GM18502 (cell line): ENCODE data around the gene HIPK2.
A peak's percentile ranks its signal among the peaks of the same experiment; 100 is the strongest.

Experiments used
- ATAC-seq: cut with Tn5 transposase; IDR thresholded peaks from one replicate; pipeline ENCODE4 v1.9.1; 2021; ENCODE audit warnings: mild to moderate bottlenecking; ENCODE audit not compliant: unreplicated experiment, poor library complexity

The HIPK2 gene

DNA sequence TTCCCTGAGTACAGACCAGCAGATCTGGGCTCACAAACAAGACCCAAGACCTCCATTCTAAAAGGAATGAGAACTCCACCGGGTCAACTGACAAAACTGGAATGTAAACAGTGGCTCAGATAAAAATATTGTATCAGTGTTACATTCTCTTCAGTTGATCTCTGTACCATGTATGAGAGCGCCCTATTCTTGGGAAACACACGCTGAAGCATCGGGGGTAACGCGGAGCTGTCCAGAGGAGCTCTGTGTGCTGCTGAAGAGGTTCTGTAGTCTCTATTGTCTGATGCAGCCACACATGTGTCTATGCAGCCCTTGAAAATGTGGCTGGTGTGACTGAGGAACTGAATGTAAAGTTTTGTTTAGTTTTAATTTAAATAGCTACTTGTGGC lies 39.7 kb downstream of the HIPK2 start:
- no peak for ATAC-seq

DNA sequence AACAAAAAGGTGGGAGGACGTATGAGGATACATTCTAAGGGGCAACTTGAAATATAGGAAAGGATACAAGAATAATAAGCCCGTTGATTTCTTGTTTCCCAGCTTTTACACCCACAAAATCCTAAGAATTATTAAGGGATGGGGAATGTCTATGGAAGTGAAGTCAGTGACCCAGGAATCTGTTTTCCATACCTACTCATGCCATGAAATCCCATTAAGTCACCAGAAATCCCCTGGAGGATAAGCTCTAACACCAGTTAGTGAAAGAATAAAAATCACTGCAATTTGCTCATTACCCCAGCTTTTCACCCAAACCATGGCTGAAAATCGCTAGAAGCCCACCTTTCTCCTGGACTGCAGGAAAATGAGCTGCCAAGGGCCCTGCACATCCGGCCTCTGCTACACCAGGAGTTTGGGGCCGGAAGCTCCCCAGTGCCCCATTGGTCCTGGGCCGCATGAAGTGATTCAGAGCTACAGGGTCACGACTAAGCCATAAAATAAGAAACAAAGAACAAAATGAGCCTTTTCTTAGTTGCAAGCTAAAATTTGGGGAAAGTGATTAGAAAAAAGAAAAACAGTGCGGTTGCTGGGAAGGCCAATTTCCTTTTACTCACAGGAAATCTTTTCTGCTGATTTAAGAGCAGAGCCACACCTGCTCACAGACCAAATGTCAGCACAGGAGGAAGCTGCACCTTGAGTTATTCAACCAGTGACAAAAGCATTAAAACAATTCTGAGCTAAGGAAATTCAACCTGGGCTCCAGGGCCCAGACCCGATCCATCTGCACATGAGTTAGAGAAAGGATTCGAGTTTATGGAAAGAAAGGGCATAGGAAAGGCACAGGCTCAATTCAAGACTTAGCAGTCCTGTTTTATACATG lies 40.3 kb downstream of the HIPK2 start:
- ATAC-seq = no peak

DNA sequence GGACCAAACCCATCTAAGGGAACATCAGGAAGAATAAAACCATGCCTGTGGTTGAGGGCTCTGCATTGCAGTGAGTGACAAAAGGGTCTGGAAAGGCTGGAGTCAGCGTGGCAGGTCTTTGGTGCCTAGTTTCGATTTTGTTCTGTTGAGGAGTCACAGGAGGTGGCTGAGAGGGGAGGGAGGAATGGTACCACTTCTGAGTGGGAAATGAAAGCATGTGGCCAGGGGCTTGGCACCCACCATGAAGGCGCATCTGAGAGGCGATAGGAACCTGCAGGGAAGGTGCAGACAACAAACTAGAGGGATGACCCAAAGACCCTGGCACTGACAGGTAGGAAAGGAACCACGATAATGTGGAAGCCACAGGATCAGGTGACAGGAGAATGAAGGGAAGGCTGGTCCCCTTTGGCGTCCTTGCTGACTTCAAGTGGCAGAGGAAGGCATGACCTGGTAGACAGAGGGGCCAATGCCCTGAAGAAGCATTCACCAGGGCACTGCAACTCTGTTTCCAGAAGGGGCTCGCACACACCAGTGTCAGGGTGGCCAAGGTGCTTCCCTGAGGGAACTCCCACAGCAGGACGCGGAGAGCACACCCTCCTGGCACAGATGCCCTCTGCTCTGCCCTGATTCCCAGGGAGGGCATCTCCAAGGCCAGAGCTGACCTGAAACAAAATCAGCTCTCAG lies 41.7 kb downstream of the HIPK2 start:
- no peak for ATAC-seq

DNA sequence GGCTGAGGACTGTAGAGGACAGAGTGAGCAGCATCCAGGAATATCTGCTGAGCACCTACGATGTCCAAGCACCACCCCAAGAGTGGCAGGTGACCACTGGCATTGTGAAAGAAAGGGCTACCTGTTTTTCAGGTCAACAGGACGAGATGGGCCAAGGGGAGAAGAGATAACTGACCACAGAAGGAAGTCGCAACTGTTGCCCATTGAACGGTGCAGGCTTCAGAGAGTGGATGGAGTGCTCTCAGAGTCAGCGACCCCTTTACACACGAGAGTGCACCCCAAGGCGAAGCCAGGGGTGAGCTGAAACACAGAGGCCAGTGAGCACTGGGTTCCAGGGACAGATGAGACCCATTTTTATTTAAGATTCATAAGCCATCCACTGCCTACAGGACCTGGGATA lies 42.3 kb downstream of the HIPK2 start:
- no peak for ATAC-seq

DNA sequence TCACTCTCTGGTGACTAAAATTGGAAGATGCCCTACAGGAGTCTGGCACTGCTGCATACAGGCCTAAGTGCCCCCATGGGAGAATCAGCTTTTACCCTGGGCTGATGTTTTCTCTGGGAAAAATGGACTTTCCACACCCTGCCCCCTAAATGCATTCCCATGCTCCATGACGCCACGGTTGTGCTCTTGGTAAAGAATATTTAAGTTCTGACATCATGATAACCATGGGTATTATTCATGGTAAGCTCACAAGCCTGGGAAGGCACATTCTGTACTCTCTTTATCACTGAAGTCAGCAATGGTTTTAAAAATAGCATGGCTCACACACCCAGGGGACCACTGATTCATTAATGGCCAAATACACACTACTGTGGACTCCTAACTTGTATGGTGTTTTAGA lies 43.4 kb downstream of the HIPK2 start:
- ATAC-seq = no peak

DNA sequence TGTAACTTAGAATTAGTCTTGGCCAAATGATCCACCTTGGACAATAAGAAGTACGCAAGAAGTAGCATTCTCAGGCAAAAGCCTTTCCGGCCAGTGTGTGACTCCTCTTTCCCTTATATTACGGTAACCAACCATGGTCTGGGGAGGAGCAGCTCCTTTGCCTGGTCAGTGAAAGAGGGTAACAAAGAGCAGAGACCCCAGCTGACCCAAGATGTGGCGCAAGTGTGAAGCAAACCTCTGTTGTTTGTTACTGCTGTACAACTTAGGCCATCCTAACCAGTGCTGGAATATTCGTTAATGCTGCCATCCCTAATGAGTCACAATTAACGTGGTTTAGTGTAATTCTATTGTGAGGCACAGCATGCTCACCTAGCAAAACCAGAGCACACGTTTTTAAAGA lies 44.0 kb downstream of the HIPK2 start:
- ATAC-seq = no peak

DNA sequence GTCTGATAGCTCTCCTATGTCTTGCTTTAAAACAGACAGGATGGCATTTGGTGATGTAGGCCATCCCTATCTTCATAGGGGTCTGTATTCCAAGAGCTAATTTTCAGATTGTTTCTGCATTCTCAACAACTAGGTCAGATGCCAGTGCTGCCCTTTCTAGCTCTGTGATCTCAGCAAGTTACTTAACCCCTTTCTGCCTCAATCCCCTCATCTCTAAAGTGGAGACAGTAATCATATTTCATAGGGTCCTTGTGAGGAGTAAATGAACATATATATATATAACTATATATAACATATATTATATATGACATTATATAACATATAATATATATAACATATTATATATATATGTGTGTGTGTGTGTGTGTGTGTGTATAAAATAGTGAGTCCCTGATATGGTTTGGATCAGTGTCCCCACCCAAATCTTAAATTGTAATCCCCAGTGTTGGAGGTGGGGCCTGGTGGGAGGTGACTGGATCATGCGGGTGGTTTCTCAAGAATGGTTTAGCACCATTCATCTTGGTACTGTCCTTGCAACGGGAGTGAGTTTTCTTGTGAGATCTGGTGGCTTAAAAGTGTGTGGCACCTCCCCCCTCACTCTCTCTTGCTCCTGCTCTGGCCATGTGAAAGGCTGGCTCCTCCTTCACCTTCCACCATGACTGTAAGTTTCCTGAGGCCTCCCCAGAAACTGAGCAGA lies 45.2 kb downstream of the HIPK2 start:
- ATAC-seq = no peak

DNA sequence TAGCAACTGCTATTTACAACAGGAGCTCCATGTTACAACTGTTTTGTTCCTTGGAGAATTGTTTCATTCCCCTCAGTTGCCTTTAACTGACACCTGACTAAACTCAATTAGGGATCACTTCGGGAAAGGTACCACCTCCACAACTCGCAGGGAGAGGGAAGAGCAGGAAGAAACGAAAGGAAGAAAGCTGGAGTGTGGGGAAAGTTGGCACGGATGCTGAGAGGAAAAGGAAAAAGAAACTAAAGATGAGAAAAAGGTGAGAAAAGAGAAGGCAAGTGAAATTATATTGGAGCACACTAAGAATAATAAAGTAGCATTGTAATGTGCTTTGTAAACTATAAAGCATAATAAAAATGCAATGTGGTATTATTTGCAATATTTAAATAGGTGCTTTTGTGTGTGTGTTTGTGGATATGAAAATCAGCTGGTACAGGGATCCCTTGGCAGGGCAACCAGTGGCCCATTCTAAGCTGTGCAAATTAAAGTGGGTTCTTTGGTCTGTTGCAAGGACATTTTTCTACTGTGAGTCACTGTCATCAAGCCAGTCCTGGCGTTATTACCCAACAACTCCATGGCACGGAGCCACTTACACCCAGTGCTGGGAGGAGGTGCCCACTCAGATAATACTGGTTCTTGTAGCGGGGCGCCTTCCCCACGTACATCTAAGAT lies 45.9 kb downstream of the HIPK2 start:
- ATAC-seq = no peak

DNA sequence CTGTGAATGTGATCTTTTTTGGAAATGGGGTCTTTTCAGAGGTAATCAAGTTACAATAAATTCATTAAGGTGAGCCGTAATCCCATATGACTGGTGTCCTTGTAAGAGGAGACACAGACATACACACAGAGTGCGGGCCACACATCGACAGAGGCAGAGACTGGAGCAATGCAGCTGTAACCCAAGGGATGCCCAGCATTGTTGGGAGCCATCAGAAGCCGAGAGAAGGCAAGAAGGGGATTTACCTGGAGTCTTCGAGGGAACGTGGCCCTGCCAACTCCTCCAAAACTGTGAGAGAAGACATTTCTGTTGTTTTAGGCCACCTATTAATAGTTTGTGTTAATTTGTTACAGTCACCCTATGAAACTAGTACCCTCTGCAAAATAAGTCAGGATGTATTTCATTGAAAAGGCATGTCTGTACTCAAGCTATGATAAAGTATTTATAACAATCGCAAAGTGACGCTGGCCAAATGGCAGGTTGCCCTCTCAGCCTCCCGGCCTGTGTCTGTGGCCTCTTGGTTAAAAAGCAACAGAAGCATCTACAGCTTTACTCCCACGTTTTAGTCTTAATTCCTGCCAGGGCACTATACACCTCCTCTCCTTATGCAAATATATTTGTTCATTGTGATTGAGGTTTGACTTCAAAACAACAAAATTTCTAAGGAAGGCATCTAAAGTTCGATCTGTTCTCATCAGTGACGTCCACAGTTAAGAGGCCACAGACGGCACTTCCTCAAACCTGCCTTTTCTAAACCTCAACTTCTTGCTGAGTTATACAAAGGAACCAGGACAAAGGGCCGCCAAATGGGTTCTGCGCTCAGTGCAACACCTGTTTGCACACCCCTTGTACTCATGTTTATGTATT lies 46.8 kb downstream of the HIPK2 start:
- no peak for ATAC-seq

DNA sequence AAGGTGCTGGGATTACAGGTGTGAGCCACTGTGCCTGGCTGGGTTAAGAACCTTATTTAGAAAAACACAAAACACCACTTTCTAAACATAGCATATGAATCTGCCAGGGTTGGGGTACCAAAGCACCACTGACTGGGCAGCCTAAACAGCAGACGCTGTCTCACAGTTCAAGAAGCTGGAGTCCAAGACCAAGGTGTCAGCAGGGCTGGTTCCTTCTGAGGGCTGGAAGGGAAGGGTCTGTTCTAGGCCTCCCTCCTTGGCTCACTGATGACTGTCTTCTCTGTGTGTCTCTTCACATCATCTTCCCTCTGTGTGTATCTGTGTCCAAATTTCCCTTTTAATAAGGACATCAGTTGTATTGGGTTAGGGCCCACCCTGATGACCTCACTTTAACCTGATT lies 49.6 kb downstream of the HIPK2 start:
- no peak for ATAC-seq

DNA sequence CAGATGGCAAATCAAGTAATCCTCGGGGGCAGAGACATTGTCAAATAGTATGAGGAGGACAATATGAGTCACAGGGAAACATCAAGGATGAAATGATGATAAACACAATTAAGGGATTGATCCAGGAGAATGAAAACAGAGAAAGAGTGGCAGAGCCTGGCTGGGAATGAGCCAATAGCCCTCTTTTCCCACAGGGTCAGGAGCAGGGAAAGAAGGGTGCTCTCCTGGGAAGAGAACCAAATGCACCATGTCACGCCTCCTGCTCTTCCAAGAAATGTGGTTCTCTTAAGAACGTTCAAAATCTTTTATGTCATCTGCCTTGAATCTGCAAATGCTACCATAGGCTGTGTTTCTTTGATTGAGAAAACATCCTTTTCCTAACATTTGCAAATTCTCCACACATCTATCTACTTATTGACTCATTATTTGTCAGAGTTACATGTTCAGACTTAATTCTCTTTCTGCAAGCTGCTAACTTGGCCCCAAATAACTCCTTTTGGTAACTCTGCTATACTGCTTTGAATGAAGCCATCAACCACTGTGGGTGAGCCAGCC lies 50.6 kb downstream of the HIPK2 start:
- no peak for ATAC-seq

DNA sequence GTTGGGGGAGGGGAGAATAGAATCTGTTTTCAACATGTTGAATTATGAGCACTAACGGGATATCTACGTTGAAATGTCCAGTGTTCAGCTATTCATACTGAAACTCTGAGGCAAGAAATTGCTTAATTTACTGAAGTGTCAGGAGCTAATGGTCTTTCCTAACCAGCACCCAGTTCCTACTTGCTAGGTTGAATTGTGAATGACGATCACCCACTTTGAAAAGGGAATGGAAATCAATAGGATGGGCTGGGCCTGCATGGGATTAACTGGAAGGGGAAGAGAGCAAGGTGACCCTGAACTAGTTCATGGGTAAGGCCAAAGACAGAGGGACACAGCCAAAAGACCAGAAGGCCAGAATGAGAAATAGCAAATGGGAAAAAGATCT lies 51.3 kb downstream of the HIPK2 start:
- no peak for ATAC-seq

DNA sequence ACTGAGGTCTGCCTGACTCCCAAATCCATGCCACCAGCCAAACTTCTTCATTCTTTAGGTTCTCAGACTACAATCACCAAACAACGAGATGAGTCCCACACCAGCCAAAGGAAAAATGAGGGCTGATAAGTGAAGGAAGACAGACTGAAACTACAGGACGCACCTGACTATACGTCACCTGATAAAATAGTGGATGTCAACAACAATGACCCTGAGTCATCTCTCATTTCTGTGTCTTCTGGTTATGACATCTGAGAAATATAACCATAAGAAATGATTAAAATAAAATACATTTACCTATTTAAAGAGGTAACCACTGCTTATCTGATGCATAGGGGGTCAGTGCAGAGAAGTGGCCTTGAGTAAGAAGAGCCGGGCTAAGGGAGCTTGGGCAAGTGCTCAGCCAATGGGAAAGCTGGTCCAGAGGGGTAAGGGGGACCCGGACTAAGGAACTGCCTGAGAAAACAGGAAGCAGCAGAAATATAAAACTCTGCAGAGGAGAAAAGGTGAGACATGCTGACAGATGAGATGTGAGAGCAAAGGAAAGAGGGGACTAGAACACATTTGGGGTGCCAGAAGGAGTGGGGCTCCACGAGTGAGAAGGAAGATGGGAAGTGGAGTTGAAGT lies 51.8 kb downstream of the HIPK2 start:
- ATAC-seq = no peak

DNA sequence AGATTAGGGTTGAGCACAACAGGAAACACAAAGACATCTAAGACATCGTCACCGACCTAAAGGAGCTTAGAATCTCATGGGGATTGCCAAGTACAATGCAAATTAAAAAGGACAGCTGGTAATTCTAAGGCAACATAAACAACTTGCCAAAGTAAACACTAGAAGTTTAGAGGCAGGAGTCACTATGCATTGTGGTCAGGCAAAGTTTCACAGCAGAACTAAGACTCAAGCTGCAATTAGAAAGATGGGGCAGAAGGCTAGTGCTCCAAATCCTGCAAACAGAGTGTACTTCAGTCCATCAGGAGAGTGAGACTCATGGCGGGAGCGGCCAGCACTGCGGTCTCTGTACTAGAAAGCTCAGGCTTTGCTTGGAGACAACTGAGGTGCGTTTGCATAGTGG lies 52.7 kb downstream of the HIPK2 start:
- peak; percentile 82 for ATAC-seq

DNA sequence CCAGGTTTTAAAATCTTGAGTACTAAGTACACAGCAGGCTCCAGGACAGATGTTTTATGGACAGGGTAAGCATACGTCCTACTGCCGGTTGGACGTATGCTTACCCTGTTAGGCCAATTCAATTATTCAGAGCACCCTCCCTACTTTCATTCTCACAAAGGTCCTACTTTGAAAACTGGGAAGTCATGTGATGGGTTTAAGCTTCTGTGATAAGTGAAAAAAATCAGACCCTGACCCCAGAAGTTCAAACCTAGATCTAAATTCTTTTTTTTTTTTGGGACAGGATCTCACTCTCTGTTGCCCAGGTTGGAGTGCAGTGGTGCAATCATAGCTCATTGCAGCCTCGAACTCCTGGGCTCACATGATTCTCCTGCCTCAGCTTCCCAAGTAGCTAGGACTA lies 55.2 kb downstream of the HIPK2 start:
- ATAC-seq = no peak

DNA sequence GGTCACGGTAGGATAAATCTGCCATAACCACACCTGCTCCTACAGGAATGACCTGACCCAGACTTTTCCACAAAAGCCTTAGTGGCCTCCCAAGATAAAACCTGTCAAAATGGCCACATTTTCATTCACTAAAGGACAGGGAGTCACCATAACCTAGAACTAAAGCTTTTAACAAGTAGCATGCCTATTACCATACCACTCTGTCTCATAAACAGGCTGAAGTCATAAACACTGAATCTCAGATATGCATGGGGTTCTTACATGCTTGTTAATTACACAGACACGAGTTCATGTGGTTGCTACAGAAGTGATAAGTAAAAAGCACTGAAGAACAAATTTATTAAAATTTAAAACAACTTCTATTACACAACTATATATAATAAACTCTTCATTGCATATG lies 56.0 kb downstream of the HIPK2 start:
- ATAC-seq = no peak

DNA sequence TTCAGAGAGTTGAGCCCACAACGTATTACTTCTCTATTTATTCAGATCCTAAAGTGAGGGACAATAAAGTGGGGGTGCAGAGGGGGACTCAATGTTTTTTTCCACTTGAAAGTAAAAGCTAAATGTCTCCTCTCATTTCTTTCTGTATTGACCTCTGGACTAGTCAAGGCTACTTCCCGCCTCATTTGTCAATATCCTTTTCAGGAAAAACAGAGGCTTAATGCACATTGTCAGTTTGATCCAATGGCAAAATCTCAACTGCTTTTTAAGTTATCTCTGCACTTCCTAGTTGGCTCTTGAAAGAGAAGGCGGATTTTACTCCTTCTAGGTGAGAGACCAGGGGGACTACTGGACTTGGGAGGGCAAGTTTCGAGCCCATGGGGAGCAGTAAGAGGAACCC lies 56.4 kb downstream of the HIPK2 start:
- no peak for ATAC-seq

DNA sequence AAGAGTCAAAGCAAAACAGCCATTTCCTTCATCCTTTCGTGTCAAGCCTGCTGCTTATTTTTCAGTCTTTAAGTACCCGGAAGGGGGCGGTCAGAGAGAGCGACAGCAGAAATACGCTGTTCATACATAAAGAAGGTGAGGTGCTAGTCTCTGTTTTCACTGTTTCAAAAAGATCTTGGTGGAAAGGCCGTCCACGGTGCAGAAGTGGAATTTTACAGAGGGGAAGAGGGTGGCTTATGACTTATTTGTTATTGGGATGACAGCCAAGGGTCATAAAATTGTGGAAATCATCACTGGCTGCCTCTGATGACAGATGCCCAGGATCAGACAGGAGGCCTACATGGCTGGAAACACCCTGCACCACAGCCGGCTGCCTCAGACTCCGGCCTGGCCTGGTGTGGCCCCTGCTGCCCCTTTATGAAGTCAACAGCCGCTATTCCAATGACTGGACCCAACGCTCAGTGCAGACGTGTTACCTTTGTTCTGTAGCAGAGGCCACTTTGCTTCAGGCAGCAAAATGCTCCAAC lies 57.0 kb downstream of the HIPK2 start:
- no peak for ATAC-seq

DNA sequence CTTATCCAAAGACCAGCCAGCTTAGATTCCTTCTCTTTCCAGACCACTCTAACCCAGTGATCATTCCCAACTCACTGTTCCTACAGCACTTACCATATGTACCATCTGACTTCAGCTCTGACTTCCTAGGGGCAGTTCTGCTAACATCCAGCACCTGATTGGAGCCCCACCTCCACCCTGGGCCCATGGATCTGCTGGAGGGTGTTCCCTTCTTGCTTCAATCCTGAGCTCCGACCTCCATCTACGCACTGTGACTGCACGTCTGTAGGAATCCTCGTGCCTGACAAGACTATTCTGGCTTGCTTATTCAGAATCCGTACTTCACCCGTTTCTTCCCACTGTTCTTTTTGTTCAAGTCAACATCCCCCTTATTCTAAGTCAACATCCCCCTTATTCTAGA lies 57.6 kb downstream of the HIPK2 start:
- ATAC-seq = no peak
